Activated CD8-positive, alpha-beta memory T cell treated with anti-CD3 and anti-CD28 coated beads, Interleukin-2, amount 50 U/mL, for 48 hours (primary cell): Measurements from ENCODE around the gene GCLC.
"Not testable (repeated sequence)": the region's sequence is repeated elsewhere in the genome, so short reads cannot be mapped to it uniquely, and the experiment has no call there.

ENCODE experiments used
- DNase-seq: peaks from one replicate; pipeline ENCODE4 v3.0.0-alpha.2; 2020

Gene GCLC

DNA sequence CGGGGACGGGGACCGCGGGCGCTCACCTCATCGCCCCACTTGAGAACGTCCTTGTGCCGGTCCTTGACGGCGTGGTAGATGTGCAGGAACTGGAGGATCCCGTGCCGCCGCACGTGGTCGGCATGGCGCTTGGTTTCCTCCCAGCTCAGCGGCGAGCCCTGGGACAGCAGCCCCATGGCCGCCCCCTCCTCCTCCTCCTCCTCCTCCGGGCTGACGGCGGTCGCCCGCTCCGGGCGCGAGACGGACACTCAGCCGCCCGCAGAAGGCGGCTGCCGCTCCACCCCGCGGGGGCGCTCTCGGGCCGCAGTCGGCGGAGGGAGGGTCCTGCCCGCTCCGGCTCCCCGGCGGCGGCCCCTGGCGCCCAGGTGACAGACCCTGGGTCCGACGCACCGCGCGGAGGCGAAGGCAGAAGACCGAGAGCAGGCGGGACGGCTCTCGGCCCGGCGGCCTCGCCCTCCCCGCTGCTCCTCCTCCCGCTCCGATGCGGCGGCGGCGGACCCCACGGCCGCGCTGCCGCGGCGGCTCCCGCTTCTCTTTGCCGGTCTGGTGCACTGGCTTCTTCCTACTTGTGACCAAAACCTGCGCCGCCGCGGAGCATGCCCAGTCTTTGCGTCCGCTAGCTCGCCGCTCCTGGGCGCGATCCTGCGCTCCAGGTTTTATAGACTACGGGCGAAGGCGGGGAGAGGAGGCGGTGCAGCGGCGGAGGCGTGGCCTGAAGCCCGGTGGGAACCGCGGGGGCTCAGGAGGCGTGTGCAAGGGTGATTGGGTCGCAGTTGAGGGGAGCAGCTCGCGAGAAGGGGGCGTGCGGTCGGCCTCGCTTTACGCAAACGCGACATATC lies at the start of gene GCLC:
GCLC (minus strand) TSS at position 632 of the 839 bp plus-strand sequence; CDS start at position 176, 456 bp downstream.
- peak; percentile 93 for DNase-seq

DNA sequence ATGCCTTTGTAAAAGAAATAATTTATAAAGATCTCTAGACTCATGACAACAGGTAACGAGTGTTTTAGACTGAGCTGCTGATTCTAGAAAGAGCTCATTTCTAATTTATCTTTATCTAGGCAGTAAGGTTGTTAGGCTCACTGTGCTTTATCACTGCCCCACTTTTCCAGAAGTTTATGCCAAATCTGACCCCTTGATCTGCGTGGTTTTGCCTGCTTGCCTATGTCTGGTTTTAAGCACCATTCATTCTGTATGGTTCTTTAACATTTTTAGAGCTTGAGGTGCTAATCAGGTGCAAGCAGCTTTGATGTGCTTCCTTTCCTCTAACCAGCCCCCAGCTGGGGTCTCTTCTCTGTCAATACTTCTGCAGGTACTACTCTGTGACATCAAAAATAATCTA lies 49.7 kb upstream of the GCLC start:
- DNase-seq: no peak

DNA sequence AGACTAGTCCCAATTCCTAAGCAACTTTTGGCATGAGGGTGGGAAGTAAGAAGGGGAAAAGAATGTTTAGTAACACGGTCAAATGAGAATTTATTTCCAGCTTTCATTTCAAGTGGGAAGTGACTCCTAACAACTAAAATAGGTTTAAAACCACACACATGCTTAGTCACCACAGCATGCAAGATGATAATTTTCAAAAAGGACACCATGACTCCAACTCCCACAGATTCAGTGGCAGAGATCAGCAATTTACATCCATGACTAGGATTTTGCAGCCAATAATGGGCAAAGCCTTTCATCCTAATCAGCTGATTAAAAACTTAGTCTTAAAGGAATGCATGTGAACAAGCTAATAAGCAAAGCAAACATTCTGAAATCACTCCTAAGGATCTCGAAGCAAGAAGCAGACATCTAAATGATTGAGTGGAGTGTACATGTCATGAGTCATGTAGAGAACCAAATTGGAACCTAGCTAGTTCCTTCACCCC lies 48.1 kb upstream of the GCLC start:
- DNase-seq: no peak

DNA sequence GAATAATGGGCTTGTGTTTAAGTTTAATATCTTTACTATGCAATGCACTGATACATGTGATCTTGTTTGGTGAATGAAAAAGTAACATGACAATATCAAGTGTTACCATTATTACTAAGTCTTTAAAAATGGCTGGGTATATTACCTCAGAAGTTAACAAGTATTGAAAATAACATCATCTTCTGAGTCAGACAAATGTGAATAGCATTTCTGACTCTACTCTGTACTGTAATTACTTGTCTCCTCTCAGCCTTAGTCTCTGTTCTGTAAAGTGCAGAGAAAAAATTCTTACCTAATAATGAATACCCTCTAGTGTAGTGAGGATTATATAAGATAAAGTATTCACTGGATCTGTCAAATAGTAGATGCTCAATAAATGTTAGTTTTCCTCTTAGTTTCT lies 47.0 kb upstream of the GCLC start:
- no peak for DNase-seq

DNA sequence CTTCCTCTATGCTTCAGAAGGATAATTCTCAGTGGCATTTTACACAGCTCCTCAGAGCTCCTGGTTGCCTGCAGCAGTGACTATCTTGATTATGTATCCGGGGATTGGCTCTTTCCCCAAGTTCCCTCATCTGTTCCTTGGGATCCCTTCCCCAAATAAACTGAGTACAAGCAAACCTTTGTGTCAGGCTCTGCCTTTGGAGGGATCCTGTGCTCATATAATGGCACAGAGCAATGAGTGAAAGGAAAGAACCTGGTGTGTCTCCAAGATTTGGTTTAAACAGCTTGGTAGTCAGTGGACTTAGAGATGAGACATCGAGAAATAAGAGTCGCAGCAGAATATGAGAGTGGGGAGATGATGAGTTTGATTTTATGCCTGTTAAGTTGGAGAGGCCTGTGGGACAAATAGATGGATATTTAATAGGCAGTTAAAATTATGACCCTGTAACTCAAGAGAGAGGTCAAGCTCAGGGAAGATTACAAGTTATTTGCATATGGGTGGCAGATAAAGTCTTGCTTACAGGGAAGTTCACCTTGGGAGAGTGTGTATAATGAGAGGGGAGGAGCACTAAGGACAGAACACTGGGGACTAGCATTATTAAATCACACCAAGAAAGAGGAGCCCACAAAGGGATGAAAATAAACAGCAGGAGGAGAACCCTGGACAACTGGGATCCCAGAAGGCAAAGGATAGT lies 44.1 kb upstream of the GCLC start:
- no peak for DNase-seq

DNA sequence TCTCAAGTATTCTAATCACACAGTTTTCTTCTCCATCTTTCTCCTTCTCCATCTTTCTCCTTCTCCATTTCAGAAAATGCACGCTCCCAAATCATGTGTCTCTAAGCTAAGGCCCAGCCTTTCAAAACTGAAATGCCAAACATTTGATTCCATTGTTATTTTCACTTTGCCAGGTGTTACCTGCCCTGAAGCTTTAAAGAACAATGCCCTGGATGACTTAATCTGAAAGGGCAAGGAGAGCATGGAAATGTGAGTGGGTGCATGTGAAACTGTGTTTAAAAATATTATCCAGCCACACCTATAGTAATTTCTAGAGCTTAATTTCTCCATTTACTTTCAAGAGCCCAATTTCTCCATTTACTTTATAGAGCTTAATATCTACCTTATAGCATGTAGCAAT lies 42.4 kb upstream of the GCLC start:
- DNase-seq: no peak

DNA sequence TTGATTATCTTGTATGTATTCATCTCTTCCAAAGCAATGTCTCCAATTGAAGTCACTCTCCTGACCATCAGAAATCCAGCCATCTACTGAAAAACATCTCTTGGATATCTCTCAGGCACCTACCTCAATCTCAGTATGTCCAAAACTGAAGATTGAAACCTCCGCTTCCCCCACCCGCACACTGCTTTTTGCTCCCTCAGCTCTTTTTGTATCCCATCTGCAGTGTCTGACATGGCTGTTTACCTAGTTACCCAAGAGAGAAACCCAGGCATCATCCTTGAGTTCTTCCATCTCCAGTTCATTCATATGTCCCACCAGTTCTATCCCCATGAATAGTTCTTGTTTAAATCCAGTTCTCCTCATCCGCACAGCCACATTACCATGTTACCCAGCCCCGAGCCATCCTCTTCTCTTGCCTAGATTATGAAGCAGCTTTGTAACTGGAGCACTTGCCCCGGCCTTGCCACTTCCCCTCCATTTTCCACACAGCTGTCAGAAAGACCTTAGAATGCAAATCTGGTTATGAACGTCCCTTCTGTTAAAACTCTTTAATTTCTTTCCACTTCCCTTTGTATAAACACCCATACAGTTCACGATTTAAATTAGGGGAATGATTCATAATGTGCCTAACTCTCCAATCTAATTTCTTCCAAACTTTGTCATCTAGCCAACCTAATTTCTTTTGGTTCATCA lies 40.5 kb upstream of the GCLC start:
- no peak for DNase-seq

DNA sequence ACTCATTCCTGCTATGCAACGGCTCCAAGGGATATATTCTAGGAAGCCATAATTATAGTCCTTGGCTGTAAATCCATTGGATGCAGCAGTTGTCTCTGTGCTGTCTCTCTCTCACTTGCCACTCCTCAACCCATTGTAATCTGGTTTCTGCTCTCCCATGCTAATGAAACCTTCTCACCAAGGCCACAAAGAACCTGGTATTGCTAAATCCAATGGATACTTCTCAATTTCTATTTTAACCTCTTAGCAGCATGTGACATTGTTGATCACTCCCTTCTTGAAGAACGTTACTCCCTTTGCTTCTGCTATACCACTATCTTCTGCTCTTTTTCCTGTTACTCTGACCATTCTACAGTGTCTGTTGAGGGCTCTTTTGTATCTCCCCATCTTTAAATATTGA lies 39.8 kb upstream of the GCLC start:
- DNase-seq: no peak

DNA sequence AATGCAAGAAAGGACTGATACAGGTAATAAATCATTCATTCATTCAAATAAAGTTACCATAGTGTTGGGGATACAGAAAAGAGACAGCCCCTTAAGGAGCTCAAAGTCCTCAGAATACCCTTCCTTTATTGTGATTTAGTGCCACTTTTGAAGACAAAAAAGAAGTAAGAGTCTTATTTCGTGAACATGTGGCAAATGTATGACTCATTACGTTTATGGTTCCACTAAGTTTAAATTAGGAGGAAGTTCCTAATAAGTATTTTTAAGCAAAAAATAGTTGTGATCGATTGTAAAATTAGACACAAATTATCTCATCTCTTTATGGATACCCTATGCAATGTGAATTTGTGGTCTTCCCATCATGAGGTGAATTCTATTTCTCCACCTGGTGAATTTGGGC lies 38.5 kb upstream of the GCLC start:
- DNase-seq: no peak

DNA sequence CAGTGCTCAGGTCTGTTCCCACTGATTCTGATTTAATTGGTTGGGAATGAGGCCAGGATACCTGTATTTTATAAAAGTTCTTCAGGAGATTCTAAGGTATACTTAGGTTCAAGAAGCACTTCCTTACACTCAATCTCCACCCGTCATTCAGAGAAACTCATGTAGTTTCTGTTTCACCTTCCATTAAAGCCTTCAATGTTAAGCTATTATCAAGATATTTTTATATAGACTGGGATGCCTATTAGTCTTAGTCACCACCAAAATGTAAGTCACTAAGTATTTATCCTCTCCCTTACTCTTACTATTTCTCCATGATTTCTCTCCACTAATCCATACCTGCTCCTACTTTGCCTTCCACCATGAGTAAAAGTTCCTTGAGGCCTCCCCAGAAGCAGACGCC lies 38.1 kb upstream of the GCLC start:
- DNase-seq: no peak

DNA sequence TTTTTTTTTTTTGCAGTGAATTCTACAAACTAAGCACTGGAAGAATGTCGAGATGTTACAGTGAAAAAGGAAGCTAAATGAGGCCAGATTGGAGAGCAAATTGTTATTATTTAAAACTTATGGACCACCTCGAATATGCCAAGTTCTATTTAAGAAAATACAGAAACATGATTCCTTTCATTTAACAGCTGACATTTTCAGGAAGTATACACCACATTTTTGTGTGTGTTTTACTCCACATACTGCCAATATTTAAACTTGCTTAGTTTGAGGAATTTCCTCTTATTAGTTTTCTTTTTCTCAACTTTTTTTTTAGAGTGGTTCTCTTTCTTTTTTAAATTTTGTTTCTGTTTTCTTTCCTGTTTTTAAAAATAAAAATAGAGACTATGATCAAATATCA lies 37.0 kb upstream of the GCLC start:
- DNase-seq: no peak

DNA sequence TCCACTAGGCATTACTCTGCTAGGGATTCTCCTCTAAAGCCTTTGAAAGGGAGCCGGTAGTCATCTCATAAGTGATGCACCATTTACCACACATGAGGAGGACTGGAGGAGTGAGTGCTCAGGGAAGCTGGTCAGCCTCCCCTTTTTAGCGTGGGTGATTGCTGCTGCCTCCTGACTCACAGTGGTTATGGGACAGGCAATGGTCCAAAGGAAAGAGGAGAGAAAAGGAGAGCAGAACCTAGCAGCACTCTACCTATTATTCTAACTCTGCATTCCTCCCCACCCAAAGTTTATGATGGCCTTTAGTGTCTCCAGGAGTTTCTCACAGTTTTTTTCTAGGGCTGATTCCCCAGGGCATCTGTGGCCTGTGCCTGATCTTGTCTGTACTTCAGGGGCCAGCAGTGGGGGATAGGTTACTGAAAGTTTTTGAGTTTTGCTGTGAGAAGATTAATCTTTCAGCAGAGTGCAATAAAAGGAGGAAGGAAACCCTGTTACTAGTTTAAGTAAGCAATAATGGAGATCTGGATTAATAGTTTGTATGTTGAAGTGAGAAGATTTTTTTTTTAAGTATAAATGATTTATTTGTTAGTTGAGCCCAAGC lies 36.4 kb upstream of the GCLC start:
- no peak for DNase-seq

DNA sequence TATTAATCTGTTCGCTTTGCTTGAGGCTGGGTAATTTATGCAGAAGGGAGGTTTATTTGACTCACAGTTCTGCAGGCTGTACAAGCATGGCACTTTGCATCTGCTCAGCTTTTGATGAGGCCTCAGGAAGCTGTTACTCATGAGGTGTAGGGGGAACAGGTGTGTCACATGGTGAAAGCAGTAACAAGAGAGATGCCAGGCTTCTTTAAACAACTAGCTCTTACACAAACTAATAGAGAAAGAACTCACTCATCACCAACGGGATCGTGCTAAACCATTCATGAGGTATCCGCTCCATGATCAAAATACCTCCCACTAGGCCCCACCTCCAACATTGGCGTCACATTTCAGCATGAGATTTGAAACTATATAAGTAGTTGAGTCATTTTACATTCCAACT lies 34.4 kb upstream of the GCLC start:
- no peak for DNase-seq

DNA sequence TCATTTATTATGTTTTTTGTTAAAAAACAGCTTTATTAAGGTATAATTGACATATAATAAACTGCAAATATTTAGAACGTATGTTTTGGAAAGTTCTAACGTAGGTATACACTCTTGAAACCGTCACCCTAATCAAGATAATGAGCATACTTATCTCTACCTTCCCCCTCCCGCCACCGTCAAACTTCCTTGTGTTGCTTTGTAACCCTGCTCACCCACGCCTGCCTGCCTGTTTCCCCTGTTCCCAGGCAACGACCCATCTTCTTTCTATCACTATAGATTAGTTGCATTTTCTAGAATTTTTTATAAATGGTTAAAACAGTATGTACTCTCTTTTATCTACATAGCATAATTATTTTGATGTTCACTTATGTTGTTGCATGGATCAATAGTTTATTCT lies 33.5 kb upstream of the GCLC start:
- DNase-seq: no peak

DNA sequence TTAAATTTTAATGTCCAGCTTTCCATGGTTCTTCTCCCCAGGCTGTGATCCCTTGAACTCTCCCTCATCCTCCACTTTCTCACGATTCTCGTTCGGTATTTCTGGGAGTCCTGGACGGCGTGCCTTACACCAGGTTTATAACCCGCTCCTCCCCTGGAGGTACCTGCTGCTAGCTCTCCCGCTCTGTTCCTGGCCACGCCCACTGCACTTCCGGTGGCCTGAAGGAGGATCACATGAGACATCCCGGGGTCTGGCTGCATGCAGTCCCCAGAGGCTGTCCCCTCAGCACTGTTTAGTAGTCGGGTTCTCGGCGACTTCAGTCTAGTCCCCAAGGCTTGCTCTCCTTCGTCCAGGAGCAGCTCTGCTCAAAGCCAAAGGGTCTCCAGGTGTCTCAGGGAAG lies 28.4 kb upstream of the GCLC start:
- DNase-seq: no peak

DNA sequence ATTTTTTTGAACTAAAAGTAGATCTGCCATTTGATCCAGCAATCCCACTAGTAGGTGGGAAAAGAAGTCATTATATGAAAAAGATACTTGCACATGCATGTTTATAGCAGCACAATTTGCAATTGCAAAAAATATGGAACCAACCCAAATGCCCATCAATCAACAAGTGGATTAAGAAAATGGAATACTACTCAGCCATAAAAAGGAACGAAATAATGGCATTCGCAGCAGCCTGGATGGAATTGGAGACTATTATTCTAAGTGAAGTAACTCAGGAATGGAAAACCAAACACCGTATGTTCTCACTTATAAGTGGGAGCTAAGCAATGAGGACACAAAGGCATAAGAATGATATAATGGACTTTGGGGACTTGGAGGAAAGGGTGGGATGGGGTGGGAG lies 27.5 kb upstream of the GCLC start:
- DNase-seq: not testable (repeated sequence)

DNA sequence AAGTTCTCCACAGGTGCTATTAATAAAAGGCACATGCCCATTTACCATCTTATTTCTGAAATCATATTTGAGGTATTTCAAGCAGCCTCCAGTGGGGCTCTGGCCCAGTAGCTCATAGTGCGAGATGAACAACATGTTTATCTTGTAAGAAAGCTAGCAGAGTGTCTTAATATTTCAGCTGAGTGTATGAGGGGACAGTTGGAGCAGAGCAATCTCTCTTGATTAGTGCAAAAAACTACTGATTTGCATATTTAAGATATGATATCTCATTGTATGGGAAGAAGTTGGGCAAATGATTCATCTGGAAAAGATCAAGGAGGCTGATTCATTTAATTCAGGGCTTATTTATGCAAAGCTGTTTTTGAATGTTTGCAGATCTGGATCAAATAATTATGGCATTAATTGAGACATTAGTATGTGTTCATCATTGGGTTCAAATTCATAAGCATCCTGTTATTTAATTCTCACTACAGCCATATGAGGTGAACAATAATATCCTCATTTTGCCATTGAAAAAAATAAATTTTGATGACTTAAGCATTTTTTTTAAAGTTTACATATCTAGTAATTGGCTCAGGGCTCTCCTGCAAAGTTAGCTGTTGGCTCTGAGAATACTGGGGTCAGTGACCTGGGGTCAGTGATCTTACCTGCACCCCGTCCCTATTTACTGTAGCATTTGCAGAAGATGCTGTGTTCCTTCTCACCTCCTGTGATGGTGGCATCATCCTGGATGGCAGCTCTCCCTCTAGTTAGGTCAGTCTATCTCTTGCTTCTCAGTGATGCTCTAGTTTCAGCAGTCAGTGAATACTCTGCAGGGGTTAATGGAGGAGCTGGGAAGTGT lies 24.1 kb upstream of the GCLC start:
- no peak for DNase-seq

DNA sequence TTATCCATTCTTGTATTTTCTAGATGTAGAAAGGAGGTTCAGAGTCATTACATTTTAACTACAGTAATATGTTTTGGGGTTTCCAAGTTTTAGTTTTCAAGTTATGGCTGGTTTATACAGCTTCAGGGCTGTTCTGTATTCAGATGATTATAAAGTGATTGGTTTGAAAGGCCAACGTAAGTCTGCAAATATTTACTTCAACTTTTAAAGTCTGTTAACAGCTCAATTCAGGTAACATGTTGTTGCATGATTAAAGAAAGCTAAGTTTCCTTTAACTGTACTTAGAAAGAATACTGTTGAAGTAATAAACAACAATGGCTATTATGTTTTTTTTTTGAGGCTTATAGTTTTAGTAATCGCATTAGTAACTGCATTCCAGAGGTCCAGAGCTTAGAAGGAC lies 22.8 kb upstream of the GCLC start:
- DNase-seq: no peak

DNA sequence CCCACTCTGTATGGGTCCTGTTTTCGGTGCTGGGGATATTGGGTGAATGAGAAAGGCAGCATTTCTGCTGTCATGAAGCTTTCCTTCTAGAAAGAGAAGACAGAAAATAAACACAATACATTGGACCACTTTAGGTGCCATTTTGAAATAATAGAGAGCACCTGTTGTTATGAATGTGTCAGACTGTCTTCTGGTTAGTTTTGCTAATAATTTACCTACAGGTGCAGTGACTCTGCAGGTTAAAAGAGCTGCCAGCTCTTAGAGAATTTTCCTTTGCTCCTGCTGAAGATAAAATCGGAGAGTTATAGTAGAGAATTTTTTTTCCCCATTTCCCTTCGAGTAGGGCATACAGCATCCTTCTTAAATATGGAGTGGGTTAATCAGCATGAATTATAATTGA lies 21.9 kb upstream of the GCLC start:
- DNase-seq: no peak

DNA sequence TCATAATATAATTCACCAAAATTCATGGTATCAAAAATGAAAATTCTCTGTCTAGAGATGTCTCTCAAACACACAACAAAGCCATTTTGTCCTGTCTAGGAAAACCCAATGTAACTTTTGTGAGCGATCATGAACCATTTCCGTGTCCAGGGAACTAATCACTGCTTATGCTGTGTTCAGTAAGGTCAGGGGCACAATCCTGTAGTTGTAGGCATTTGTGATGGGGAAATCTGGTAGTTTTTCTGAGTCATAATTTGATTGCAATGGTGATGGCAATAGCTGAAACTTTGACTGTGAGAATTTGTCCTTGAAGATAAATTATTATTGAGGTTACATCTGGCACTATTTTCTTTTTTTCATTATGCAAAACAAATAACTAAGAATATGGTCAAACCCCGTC lies 21.0 kb upstream of the GCLC start:
- no peak for DNase-seq

DNA sequence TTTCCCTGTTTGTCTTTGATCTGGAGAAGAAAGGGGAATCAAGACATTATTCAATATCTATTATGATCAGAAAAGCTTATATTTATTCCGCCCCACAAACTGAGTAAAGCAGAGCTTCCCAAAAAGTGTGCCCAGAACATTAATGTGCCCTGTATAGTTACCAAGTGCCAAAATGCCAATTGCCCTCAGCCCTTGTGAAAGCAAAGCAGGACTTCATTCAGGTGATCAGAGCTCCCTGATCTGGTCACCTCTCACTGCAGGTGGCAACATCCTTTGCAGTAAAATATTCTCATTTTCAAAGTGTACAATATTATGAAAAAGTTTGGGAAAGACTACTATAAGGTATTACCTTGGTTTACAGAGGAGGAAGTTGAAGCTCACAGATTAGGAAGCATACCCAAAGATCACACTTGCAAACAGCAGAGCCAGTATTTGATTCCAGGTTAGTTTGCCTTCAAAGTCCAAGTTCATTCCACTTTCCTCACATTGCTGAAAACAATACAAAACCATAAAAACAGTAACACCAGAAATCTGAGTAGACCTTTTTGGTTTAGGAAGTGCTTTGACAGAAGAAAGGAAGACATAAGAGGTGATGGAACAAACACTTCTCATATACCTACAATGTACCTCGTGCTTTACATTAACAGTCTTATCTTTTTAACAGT lies 19.6 kb upstream of the GCLC start:
- no peak for DNase-seq
